Choroid plexus epithelial cell (primary cell): ENCODE measurements around the gene HMBS.
"Not testable (repeated sequence)": the region's sequence is repeated elsewhere in the genome, so short reads cannot be mapped to it uniquely, and the experiment has no call there.

Source experiments
- DNase-seq: peaks from one replicate; pipeline ENCODE4 v3.0.0-alpha.2; 2010; ENCODE audit warnings: low read depth
- H3K4me3 ChIP-seq: 2 replicates; pipeline ENCODE4 v1.5.1; 2011; ENCODE audit warnings: low read depth, mild to moderate bottlenecking, control low read depth, low read length, moderate library complexity
- CTCF ChIP-seq: conservative IDR thresholded peaks from 2 replicates; pipeline ENCODE4 v1.5.1; 2011; ENCODE audit warnings: low read depth, mild to moderate bottlenecking, control low read depth, inconsistent platforms, low read length, moderate library complexity

HMBS gene

GRCh38 chr11:119095066-119095880 is 10.6 kb downstream of the HMBS start:
- H3K4me3 ChIP-seq = peak overlapping the region; percentile 76
- DNase-seq = peak; percentile 100
- peak; percentile 10 for TF ChIP-seq CTCF

- no peak for TF ChIP-seq CTCF
- H3K4me3 ChIP-seq = no peak overlapping the region
- DNase-seq = no peak
Measured at GRCh38 chr11:119099711-119100110, 15.0 kb downstream of the HMBS start.

GRCh38 chr11:119100246-119100970 is 15.7 kb downstream of the HMBS start:
- peak overlapping the region; percentile 83 for H3K4me3 ChIP-seq
- DNase-seq = peak; percentile 63
- TF ChIP-seq CTCF = peak; percentile 59

- H3K4me3 ChIP-seq = peak overlapping the region; percentile 83
- no peak for DNase-seq
- no peak for TF ChIP-seq CTCF
Measured at GRCh38 chr11:119100994-119101758, 16.5 kb downstream of the HMBS start.

GRCh38 chr11:119101759-119102423 is 17.2 kb downstream of the HMBS start, which contains the start of gene DPAGT1:
Gene DPAGT1 (minus strand): TSS chr11:119101853. CDS start chr11:119101655, 198 bp downstream.
- peak within 1 kb of the TSS; percentile 83 for H3K4me3 ChIP-seq
- no peak for TF ChIP-seq CTCF
- peak; percentile 98 for DNase-seq

GRCh38 chr11:119103161-119103664 is 18.5 kb downstream of the HMBS start:
- not testable (repeated sequence) for DNase-seq, H3K4me3 ChIP-seq
